Astrocyte of the spinal cord (primary cell): ENCODE results near the gene SEC24D.

Source experiments
- DNase-seq: peaks from one replicate; pipeline ENCODE4 v3.0.0; 2011; ENCODE audit warnings: low read depth, low spot score
- H3K4me3 ChIP-seq: 2 replicates; pipeline ENCODE4 v1.5.1; 2011; ENCODE audit warnings: low read depth, mild to moderate bottlenecking, low read length, moderate library complexity
- CTCF ChIP-seq: IDR thresholded peaks from 2 replicates; pipeline ENCODE4 v1.5.1; 2012; ENCODE audit warnings: low read depth, mild to moderate bottlenecking, low read length, inconsistent platforms
- in situ Hi-C: cut with HindIII; loops from 2 replicates; pipeline ENCODE4 v1.10.0; 2017; ENCODE audit warnings: low sequenced_read_pairs

The SEC24D gene

GRCh38 chr4:118756958-118757357 lies 79.0 kb downstream of the SEC24D start:
- TF ChIP-seq CTCF, result no peak
- in situ Hi-C loops, result no loop called here
- no peak for DNase-seq
- no peak overlapping the region for H3K4me3 ChIP-seq

- no peak for TF ChIP-seq CTCF
- H3K4me3 ChIP-seq, result no peak overlapping the region
- no peak for DNase-seq
- in situ Hi-C loops, result no loop called here
Observed at GRCh38 chr4:118756429-118756828, 79.5 kb downstream of the SEC24D start.

GRCh38 chr4:118755438-118756226 lies 80.3 kb downstream of the SEC24D start:
- DNase-seq, result no peak
- no peak for TF ChIP-seq CTCF
- in situ Hi-C loops, result no loop called here
- no peak overlapping the region for H3K4me3 ChIP-seq

- H3K4me3 ChIP-seq, result no peak overlapping the region
- TF ChIP-seq CTCF, result no peak
- in situ Hi-C loops, result no loop called here
- DNase-seq, result no peak
Observed at GRCh38 chr4:118754890-118755289, 81.0 kb downstream of the SEC24D start.

GRCh38 chr4:118753685-118754084 lies 82.2 kb downstream of the SEC24D start:
- no peak overlapping the region for H3K4me3 ChIP-seq
- DNase-seq, result no peak
- TF ChIP-seq CTCF, result no peak
- in situ Hi-C loops, result no loop called here

GRCh38 chr4:118753096-118753495 lies 82.8 kb downstream of the SEC24D start:
- H3K4me3 ChIP-seq, result no peak overlapping the region
- DNase-seq, result no peak
- in situ Hi-C loops, result no loop called here
- TF ChIP-seq CTCF, result no peak
